Measurements from ENCODE around the gene EXOC5.
"Not testable (repeated sequence)": the region's sequence is repeated elsewhere in the genome, so short reads cannot be mapped to it uniquely, and the experiment has no call there.

Gene EXOC5

DNA sequence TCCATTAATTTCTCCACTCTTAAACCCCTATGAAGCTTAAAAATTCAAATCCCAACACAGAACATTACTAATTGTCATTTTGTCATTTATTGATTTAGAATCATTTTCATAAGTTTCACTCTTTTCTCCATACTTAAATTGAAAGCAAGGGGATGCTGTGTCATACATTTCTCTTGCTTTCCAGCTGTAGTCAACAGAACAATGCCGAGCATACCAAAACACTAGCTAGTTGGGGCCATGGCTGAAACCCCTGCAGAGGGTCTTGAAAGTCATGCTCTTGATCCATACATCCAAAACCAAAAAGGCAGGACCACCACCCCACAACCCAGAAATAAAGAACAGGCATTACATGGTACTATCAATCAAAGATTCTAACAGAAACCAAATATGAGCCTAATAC, 9.0 kb downstream of the EXOC5 start:
- no peak for DNase-seq (ENCODE audit: low read depth in 2 of 2, low spot score in 1 of 2)

DNA sequence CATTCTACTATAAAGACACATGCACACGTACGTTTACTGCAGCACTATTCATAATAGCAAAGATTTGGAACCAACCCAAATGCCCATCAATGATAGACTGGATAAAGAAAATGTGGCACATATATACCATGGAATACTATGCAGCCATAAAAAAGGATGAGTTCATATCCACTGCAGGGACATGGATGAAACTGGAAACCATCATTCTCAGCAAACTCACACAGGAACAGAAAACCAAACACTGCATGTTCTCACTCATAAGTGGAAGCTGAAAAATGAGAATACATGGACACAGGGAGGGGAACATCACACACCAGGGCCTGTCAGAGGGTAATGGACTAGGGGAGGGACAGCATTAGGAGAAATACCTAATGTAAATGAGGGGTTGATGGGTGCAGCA, 10.5 kb downstream of the EXOC5 start:
- not testable (repeated sequence) for DNase-seq (ENCODE audit: low read depth in 2 of 2, low spot score in 1 of 2)

DNA sequence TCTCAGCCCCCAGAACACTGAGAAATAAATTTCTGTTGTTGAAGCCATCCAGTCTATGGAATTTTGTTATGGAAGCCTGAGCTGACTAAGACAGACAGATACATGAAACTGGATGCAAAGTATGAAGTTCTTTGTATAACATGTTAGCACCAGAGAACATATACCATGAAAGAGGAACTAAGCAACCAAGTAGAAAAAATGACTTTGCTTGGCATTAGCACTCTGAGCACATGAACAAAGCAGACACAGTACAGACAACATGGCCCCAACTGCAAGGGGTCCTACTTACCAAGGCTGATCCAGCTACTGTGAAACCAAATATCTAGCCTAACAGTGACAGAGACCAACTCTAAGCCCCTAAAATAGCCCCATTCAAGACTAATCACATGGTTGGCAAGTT, 13.8 kb downstream of the EXOC5 start:
- no peak for DNase-seq (ENCODE audit: low read depth in 2 of 2, low spot score in 1 of 2)

DNA sequence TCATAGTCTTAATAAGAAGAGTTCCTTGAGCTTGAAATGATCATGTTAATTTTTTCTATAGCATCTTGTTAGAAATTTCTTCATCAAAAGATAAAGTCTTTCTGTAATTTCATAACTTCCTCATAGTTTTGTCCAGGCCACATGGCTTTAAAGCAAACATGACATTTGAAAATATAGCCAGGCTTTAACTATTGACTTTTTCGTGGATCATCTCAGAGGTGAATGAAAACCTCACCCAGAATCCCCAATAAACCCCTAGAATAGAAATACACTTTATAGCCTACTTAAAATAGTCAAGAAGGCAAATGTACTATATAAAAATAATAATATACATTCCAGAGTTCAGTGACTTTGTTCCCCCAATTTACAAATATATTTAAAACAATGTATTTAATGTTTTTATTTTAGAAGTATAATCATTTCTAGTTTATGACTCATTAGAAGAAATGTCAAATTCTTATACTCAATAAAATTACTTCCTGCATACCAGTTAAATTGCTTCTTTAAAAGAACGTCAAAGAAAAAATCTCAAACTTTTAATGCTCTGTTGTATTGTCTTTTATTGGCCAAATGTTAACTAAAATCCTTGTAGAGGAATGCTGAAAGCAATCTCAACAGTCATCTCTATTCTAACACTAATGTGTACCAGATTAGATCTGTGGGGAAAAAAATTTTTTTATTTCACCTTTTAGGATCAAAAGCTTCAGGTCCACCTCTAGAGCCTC, 21.6 kb downstream of the EXOC5 start:
- DNase-seq (ENCODE audit: low read depth in 2 of 2, low spot score in 1 of 2), result no peak

DNA sequence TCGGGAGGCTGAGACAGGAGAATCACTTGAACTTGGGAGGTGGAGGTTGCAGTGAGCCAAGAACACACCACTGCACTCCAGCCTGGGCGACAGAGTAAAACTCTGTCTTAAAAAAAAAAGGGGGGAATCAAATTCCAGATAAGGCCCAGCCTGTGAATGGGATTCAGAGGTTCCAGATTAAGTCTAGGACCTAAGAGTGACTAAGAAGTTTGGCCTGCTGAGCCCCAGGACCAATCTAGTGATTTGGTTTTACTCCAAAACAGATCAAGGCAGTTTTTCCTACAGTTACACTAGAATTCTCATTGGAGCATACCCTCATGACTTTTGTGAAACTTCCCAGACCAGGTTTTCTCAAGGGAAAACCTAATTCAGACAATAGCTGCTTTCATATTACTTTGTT, 22.8 kb downstream of the EXOC5 start:
- no peak for DNase-seq (ENCODE audit: low read depth in 2 of 2, low spot score in 1 of 2)

DNA sequence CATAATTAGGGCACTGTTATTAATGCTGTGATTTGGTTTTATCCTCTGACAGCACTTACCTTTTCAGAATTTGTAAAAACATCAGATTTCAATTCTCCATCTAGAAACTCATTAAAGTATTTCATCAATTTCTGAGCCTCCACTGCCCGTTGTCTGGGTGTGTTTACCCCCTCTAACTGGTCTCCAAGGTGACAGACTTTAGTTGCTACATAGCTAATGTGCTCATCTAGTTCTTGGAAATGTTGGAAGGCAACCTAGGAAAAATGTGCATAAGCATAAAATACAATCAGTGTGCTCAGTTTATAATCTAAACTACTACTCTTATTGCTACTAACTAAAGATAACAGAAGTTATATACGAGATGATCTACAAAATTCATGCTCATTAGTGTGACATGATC, 24.6 kb downstream of the EXOC5 start:
- DNase-seq (ENCODE audit: low read depth in 2 of 2, low spot score in 1 of 2), result no peak

DNA sequence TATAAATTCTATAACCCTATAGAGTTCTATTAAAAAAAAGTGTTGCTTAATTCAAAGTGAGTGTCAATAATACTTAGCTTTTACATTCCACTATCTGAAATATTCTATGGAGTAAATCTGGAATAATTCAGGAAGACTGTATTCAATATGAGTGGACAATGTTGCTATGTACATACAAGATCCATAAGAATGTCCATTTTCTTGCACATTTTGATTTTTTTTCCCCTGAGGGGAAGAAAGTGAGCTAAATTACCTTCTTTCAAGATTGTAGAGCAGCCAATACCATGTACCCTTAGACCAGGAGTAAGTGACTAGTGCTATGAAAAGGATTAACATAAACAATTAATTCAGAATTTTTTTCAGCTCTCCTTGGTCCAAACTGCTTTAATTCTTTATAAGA, 25.4 kb downstream of the EXOC5 start:
- DNase-seq (ENCODE audit: low read depth in 2 of 2, low spot score in 1 of 2), result no peak

DNA sequence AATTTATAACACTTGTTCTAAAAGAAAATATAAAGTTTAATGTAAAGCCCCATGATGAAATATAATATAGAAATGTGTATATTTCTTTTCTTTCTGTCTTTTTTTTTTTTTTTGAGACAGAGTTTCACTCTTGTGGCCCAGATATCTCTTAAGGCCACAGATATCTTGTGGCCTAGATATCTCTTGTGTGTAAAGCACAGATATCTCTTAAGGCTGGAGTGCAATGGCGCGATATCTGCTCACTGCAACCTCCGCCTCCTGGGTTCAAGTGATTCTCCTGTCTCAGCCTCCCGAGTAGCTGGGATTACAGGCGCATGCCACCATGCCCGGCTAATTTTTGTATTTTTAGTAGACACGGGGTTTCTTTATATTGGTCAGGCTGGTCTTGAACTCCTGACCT, 28.6 kb downstream of the EXOC5 start:
- DNase-seq (ENCODE audit: low read depth in 2 of 2, low spot score in 1 of 2), result not testable (repeated sequence)

DNA sequence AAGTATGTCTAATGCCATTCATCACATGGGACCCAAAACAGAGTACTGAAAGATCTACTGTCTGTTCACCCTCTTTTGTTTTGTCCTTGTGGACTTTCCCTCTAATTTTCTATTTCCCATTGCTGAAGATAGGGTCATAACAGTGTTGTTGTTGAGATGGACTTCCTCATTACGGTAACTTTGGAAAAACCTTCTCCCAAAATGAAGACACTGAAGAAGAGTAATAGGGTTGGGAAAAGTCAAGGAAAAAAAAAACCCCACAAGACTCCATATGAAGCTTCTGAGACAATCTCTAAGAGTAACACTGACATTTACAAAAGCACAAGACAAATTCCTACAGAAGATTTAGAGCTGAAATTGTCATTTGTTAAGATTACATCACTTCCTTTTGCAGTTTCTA, 36.7 kb downstream of the EXOC5 start:
- no peak for DNase-seq (ENCODE audit: low read depth in 2 of 2, low spot score in 1 of 2)

DNA sequence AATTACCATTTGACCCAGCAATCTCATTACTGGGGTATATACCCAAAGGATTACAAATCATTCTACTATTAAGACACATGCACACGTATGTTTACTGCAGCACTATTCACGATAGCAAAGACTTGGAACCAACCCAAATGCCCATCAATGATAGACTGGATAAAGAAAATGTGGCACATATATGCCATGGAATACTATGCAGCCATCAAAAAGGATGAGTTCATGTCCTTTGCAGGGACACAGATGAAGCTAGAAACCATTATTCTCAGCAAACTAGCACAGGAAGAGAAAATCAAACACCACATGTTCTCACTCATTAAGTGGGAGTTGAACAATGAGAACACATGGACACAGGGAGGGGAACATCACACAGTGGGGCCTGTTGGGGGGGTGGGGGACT, 40.4 kb downstream of the EXOC5 start:
- DNase-seq (ENCODE audit: low read depth in 2 of 2, low spot score in 1 of 2), result not testable (repeated sequence)

DNA sequence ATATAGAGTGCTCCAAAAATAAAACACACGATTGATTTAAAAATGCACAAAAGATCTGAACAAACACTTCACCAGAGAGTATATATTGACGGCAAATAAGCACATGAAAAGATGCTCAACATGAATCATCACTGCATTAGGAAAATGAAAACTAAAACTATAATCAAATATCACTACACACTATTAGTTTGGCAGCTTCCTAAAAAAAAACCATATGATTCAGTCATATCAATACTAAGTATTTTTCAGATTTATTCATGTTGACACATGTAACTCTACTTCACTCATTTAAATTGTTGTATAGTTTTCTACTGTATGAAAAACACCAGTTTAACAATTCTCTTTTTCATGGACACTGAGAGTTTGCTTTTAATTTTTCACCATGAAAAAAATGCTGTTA, 41.6 kb downstream of the EXOC5 start:
- DNase-seq (ENCODE audit: low read depth in 2 of 2, low spot score in 1 of 2), result no peak

DNA sequence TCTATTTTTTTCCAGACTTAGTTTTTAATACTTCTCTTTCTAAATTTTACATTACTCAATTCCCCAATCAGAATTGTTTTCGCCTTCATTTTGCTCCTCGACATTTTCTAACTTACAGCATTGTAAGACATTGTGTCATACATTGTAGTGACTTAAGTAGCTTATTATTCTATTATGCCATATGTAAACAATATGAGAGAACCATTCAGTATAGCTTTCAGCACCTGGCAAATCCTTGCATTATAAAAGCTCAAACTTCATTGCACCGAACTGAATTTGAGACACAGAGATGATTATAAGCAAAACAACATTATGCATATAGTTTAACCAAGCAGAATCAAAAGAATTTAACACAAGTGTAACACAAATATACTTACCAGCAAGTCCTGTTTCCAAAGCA, 46.8 kb downstream of the EXOC5 start:
- DNase-seq (ENCODE audit: low read depth in 2 of 2, low spot score in 1 of 2), result no peak

DNA sequence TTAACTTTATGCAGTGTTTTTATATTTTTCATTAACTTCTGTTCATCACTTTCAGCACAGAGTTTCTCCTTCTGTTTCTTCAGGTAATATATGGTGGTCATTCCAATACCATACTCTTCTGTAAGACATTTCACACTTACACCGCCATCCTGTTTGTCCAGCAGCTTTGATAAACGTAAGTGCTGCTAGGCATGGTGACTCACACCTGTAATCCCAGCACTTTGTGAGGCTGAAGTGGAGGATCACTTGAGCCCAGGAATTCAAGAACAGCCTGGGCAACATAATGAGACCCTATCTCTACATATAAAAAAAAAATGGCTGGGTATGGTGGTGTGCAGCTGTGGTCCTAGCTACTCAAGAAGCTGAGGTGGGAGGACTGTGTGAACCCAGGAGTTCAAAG, 55.8 kb downstream of the EXOC5 start:
- DNase-seq (ENCODE audit: low read depth in 2 of 2, low spot score in 1 of 2), result no peak

DNA sequence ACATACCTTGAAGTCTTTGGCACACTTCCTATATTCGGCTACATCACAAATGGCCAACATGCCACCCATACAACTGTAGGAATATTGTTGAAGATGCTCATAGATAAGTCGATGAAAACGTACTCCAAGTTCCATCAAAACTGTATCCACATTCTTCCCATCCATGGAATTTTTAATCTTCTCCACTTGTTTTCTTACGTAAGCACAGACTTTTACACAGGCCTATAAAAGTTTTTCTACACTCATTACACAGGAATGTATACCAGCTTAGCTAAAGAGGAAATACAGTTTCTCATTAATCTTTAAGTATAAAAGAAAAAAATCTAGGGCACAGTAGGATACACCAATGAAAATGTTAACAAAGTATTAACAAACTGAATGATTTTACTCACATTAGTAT, 59.1 kb downstream of the EXOC5 start:
- DNase-seq (ENCODE audit: low read depth in 2 of 2, low spot score in 1 of 2), result no peak

DNA sequence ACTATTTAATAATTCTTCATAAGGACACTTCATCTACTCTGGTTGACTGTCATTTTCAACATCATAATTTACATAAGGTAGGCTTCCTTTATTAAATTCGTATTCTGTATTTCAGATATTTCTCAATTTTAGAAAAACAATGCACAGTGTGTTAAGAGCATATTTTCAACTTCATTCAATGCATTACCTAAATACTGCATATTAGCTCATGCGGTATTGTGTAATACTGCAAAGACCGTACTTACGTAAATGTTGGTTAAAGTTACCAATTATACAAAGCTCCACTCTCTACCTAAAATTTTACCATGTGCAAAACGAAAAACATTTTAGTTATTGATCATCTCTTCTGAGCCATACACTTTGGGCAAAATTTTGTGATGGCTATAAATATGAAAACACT, 62.8 kb downstream of the EXOC5 start:
- DNase-seq (ENCODE audit: low read depth in 2 of 2, low spot score in 1 of 2), result no peak

DNA sequence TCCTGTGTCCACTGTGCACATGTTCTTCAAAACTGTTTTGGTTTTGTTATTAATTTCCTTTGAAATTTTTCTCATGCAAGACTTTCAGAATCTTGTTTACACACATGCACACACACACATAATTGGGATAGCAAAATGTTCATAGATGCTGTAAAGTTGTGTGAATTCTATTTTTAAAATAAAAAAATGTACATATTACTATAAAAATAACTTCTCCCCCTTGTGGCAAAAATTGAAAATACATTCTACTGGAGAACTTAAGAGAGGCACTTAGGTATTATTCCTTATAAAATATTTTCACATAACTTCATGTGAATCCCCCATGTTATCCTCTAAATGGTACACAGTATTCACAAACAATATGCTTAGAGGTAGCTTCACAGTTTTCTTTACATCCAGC, 66.0 kb downstream of the EXOC5 start:
- DNase-seq (ENCODE audit: low read depth in 2 of 2, low spot score in 1 of 2), result not testable (repeated sequence)

DNA sequence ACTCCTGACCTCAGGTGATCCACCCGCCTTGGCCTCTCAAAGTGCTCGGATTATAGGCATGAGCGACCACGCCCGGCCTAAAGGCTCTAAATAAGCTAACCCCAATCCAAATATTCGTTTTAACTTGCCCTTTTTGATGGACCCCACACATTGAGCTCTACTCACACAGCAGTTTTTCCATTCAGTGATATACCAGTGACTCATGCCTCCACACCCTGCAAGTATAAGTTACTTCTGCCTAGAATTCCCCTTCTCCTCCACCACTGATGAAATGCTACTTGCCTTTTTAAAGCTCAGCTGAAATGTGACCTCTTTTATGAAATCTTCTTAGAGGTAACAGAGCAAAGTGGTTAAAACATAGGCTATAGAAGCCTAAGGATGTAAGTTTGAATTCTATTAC, 68.8 kb downstream of the EXOC5 start:
- DNase-seq (ENCODE audit: low read depth in 2 of 2, low spot score in 1 of 2), result no peak

DNA sequence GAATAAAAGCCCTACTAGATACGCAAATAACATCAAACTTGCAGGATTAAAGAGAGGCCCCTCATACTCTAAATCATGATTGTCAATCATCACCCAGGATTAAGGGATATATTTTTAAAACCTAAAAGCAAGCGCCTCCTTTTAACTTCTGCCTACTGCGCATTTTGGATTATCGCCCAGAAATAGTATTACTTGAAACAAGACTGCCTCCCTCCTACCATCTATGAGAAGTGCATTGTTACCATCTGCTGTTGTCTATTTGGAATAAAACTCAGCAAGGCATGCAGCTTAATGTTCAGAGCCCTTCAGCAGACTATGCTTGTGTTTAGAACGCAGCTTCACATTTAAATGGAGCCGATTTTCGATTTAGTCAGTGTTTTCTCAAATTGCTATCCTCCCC, 79.6 kb downstream of the EXOC5 start:
- DNase-seq (ENCODE audit: low read depth in 2 of 2, low spot score in 1 of 2), result no peak

DNA sequence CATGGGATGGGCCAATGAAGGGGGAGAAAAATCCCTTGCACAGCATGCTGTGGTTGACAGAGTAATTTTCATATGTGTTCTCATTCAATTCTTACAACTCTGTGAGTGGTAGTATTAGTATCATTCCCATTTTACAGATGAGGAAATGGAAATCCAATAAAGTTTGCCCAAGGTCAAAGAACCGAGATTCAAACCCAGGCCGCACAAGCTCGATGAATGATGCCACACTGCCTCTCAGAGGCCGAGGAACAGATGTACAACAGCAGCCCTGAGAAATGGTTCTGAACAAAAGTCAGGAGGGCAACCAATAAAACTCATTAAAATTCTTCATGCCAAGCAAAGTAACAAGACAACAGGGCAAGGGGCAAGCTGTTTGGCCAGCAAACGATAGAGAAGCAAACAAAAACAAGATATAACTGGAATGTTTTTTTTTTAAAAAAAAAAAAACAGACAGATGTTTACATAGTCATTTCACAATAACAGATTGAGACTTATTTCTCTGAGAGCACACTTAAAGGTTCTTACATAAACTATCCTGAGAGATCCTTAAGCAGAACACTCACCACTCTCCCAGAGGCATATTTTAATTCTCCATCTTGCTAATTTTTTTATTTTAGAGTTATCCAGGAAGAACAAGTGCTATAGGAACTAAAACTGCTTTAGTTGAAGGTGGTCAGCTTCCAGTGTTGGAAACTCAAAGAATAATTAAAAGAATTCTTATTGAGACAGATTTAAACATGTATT, 85.8 kb downstream of the EXOC5 start:
- no peak for DNase-seq (ENCODE audit: low read depth in 2 of 2, low spot score in 1 of 2)

DNA sequence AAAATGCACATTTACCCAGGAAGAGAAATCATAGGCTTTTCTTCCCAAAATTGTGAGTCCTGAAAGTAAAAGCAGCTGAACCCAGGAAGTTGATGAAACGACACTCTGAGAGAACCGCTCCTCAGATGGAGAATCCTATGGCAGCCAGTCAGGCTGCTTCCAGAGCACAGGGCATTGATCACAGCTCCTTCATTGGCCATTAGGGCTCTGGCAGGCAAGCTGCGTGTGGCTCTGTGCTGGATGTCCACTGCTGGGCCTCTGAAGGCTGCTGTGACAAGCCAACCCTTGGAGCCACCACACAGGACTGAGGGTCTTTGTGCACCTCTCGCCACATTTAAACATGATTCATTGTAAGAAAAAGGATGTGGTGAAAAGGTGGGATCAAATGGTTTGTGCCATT, 89.4 kb downstream of the EXOC5 start:
- DNase-seq (ENCODE audit: low read depth in 2 of 2, low spot score in 1 of 2), result no peak

DNA sequence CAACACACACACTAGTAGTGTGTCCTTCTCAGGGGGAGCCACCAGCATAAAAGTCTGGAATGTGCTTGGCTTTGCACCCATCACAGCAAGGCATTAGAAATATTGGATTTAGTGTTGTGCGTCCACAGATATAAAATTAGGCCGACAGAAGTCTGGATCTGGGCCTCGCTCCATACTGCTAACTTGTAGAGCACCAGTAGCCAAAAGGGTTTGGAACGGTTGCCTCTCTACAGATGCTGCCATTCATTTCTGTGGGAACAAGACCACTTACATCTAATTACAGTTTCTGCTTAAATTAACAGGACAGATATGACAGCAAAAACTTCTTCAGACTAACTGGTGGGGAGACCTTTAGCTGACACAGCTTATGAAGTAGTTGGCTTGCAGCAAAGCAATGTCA, 94.2 kb downstream of the EXOC5 start:
- no peak for DNase-seq (ENCODE audit: low read depth in 2 of 2, low spot score in 1 of 2)

DNA sequence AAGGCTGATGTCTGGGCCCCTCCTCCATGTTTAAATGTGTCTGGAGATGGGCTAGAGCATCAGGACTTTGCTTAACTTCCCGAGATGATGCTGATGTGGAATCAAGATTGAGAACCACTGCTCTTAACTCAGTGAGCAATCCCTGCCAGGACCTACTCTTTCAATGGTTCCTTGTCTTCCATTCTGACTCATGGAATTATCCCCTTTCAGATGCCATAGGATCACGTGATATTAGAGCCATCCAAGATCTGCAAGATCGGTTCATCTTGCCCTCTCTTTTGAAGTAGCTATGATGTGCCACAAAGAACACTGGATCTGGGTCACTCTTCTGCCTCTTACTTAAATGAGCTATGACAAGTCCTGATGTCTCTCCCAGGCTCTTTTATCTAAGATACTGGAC, 96.8 kb downstream of the EXOC5 start:
- no peak for DNase-seq (ENCODE audit: low read depth in 2 of 2, low spot score in 1 of 2)

DNA sequence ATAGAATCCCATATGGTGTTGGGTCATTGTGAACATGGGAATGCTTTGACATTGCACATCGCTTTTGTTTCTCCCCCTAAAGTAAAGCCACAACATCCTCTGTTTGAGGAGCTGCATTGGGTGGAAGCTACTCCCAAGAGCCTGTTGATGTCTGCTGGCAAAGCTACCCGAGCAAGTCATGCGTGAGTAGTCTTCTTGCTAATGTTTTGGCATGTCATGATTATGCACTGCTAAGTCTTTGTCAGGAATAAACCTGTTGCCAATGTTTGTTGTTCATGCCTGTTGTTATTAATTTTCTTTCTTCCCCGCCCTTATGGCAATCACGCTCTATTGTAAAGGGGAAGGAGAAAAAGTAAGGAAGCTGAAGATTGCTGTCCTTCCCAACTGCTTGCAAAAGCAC, 97.3 kb downstream of the EXOC5 start:
- DNase-seq (ENCODE audit: low read depth in 2 of 2, low spot score in 1 of 2), result no peak

All from stimulated activated CD8-positive, alpha-beta memory T cell treated with anti-CD3 and anti-CD28 coated beads, Interleukin-4, amount 100 ng/mL, for 4 hours (primary cell).